ENCODE measurements around the gene LAMP1.
A peak's percentile ranks its signal among the peaks of the same experiment; 100 is the strongest.

The LAMP1 gene

DNA sequence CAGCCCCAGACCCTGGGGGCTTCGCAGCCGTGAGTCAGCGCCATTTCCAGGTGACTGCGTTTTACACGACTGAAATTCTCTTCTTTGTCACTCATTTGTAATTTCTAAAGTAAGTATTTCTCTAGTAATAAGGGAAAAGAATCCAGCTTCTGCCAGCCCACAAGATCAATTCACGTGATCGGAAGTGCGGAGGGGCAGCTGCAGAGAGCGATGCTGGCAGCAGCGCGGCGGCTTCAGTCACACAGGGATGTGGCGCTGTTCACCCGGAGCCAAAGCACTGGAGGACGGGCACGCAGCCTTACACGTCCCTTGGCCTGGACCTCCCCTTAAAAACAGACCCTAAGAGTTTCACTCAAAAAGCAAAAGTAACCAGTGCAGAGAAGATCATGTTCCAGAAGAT, 48.4 kb downstream of the LAMP1 start:
- no peak for TF ChIP-seq ZBTB7A (IDR thresholded peaks at IDR 0.05; ENCODE audit: low read depth)
- no peak for TF ChIP-seq RAD21 (IDR thresholded peaks at IDR 0.05; ENCODE audit: low read depth)

DNA sequence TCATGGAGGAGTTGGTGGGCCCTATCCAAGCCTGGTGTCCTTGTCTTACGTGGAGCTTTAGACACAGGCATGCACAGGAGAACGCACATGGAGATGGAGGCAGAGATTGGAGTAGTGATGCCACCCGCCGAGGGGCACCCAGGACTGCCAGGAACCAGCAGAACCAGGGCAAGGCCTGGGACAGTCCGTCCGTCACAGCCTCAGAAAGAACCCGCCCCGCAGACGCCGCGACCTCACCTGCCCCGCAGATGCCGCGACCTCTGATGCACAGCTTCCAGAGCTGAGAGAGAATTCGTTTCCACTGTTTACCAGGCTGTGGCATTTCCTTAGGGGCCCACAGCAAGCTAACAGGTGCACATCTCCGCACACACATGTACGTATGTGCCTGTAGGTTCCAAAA, 51.6 kb downstream of the LAMP1 start:
- TF ChIP-seq TEAD4 (IDR thresholded peaks at IDR 0.05) (no peak), YY1 (IDR thresholded peaks at IDR 0.05; ENCODE audit: low read depth) (no peak), TCF12 (IDR thresholded peaks at IDR 0.05; ENCODE audit: low read depth) (no peak), NFIC (IDR thresholded peaks at IDR 0.05) (no peak)
- TF ChIP-seq, protein P1, sequence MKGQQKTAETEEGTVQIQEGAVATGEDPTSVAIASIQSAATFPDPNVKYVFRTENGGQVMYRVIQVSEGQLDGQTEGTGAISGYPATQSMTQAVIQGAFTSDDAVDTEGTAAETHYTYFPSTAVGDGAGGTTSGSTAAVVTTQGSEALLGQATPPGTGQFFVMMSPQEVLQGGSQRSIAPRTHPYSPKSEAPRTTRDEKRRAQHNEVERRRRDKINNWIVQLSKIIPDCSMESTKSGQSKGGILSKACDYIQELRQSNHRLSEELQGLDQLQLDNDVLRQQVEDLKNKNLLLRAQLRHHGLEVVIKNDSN (IDR thresholded peaks at IDR 0.05) = no peak

DNA sequence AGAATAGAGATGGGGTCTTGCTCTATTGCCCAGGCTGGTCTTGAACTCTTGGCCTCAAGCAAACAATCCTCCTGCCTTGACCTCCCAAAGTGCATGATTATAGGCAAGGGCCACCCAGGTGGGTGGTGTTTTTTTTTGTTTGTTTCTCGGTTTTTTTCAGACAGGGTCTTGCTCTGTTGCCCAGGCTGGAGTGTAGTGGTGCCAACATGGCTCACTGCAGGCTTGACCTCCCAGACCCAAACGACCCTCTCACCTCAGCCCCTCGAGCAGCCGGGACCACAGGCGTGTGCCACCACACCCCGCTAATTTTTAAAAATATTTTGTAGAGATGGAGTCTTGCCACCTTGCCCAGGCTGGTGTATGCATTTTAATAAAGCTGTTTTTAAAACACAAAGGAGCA, 52.0 kb downstream of the LAMP1 start:
- TF ChIP-seq TAF1 (IDR thresholded peaks at IDR 0.05; ENCODE audit: low read depth) (no peak), CEBPB (IDR thresholded peaks at IDR 0.05) (no peak), TEAD4 (IDR thresholded peaks at IDR 0.05) (no peak), RAD21 (IDR thresholded peaks at IDR 0.05; ENCODE audit: low read depth) (no peak), YY1 (IDR thresholded peaks at IDR 0.05; ENCODE audit: low read depth) (no peak), EP300 (IDR thresholded peaks at IDR 0.05; ENCODE audit: borderline replicate concordance) (no peak), FOXM1 (IDR thresholded peaks at IDR 0.05; ENCODE audit: borderline replicate concordance, low read depth) (no peak), ZBTB7A (IDR thresholded peaks at IDR 0.05; ENCODE audit: low read depth) (no peak)
- TF ChIP-seq, protein P2, sequence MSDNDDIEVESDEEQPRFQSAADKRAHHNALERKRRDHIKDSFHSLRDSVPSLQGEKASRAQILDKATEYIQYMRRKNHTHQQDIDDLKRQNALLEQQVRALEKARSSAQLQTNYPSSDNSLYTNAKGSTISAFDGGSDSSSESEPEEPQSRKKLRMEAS (IDR thresholded peaks at IDR 0.05) = no peak
- TF ChIP-seq, protein P3, sequence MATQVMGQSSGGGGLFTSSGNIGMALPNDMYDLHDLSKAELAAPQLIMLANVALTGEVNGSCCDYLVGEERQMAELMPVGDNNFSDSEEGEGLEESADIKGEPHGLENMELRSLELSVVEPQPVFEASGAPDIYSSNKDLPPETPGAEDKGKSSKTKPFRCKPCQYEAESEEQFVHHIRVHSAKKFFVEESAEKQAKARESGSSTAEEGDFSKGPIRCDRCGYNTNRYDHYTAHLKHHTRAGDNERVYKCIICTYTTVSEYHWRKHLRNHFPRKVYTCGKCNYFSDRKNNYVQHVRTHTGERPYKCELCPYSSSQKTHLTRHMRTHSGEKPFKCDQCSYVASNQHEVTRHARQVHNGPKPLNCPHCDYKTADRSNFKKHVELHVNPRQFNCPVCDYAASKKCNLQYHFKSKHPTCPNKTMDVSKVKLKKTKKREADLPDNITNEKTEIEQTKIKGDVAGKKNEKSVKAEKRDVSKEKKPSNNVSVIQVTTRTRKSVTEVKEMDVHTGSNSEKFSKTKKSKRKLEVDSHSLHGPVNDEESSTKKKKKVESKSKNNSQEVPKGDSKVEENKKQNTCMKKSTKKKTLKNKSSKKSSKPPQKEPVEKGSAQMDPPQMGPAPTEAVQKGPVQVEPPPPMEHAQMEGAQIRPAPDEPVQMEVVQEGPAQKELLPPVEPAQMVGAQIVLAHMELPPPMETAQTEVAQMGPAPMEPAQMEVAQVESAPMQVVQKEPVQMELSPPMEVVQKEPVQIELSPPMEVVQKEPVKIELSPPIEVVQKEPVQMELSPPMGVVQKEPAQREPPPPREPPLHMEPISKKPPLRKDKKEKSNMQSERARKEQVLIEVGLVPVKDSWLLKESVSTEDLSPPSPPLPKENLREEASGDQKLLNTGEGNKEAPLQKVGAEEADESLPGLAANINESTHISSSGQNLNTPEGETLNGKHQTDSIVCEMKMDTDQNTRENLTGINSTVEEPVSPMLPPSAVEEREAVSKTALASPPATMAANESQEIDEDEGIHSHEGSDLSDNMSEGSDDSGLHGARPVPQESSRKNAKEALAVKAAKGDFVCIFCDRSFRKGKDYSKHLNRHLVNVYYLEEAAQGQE (IDR thresholded peaks at IDR 0.05; ENCODE audit: low read depth) = no peak
- TF ChIP-seq, protein P1 (IDR thresholded peaks at IDR 0.05) = no peak

DNA sequence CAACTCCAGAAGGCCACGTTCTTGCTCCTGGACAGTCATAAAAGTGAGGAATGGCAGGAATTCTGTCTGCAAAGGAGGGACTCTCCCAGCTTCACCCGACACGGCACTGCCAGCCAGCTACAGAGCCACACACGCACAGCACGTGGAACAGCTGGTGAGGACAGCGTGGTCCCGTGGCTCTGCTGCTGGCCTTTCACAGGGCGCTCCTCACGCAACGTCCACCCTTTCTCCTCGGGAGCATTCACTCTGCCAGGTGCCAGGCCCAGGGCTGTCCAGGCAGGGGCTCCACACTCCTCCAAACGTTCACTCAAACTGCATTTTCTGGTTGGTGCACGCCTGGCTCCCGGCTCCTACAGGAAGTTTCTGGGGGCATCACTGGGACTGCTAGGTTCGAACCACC, 52.5 kb downstream of the LAMP1 start:
- no peak for TF ChIP-seq FOXM1 (IDR thresholded peaks at IDR 0.05; ENCODE audit: borderline replicate concordance, low read depth)

DNA sequence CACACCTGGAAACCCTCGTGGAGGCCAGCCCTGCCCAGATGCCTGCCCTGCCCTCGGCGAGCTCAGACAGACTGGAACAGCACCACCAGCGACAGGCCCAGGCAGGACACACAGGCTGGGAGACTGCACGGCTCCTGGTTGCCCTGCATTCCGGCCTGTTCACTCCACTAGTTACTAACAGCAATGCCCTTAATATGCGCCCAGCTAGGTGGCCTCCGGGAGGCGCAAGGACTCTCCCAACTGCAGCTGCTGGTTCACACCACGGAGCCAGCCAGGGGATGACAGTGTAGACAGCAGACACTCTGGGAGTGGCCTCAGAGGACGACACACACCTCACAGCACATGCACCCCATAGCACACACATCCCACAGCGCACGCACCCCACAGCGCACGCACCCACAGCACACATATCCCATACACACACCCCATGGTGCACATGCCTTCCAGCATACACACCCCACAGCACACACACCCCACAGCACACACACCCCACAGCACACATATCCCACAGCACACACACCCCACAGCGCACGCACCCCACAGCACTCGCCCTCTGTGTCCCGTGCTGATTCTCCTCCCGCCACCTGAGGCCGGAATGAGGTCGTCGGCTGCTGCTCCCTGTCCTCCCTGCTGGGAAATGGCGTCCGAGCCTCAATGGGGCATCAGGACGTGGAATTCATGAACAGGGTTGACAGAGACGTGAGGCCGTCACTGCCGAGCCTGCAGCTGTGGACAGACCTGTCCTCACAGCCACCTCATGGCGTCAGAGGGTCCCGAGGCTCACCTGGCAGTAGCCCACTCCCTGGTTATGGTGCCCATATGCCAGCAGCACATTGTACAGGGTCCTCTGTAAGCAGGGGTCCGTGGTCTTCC, 53.3 kb downstream of the LAMP1 start:
- TF ChIP-seq RAD21 (IDR thresholded peaks at IDR 0.05; ENCODE audit: low read depth) (0 out of 2 replicates have a peak, but pooled peaks have one; percentile 3), FOXM1 (IDR thresholded peaks at IDR 0.05; ENCODE audit: borderline replicate concordance, low read depth) (no peak)

DNA sequence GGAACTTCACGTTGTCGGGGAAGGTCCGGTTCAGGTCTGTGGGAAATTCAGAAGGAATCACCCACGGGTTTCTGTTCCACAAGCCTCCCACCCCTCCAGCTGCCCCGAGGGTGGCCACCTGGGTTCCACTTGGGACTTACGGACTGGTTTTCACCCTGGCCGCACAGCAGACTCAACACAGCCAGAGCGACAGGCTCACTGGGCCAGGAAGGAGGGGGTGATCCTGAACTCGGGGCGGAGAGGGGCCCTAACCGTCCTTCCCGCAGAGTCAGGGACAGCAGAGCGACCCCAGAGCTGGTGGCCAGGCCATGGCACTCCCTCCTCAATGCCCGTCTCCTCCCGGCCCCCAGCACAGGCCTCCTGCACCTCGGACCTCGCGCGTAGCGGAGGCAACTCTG, 53.9 kb downstream of the LAMP1 start:
- no peak for TF ChIP-seq CREB1 (IDR thresholded peaks at IDR 0.05; ENCODE audit: low read depth)
- no peak for TF ChIP-seq RAD21 (IDR thresholded peaks at IDR 0.05; ENCODE audit: low read depth)
- TF ChIP-seq, protein P1 (IDR thresholded peaks at IDR 0.05) = no peak

DNA sequence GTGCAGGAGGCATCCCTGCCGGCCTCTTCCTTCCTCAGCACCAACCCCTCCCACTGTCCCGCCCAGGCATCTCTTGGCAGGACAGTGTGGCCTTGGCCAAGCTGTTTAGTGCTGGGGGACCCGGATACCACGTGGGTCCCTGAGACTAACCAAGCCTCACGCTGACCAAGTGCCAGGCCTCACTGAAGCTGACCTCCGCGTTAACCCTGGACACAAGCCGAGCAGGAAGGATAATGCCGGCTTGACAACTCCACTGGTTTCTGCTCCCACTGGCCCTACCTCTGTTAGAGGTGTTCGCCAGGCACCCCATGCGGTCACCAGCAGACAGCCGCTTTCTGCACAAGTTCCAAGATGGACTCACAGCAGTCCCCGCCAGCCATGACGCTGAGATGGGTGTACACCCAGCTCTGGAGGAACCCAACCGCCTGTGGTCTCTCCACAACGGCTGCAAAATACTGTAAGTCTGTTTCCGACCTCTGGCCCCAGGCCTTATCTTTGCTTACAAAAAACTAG, 54.5 kb downstream of the LAMP1 start:
- TF ChIP-seq FOXM1 (IDR thresholded peaks at IDR 0.05; ENCODE audit: borderline replicate concordance, low read depth) = no peak
- TF ChIP-seq, protein P2 (IDR thresholded peaks at IDR 0.05) = no peak
- TF ChIP-seq TAF1 (IDR thresholded peaks at IDR 0.05; ENCODE audit: low read depth) = no peak
- TF ChIP-seq NFIC (IDR thresholded peaks at IDR 0.05) = no peak
- TF ChIP-seq RAD21 (IDR thresholded peaks at IDR 0.05; ENCODE audit: low read depth) = no peak
- no peak for TF ChIP-seq CREB1 (IDR thresholded peaks at IDR 0.05; ENCODE audit: low read depth)
- no peak for TF ChIP-seq TCF12 (IDR thresholded peaks at IDR 0.05; ENCODE audit: low read depth)
- TF ChIP-seq YY1 (IDR thresholded peaks at IDR 0.05; ENCODE audit: low read depth) = no peak
- no peak for TF ChIP-seq EGR1 (IDR thresholded peaks at IDR 0.05)
- no peak for TF ChIP-seq ZBTB7A (IDR thresholded peaks at IDR 0.05; ENCODE audit: low read depth)
- TF ChIP-seq TEAD4 (IDR thresholded peaks at IDR 0.05) = no peak
- TF ChIP-seq, protein P3 (IDR thresholded peaks at IDR 0.05; ENCODE audit: low read depth) = no peak
- TF ChIP-seq, protein P1 (IDR thresholded peaks at IDR 0.05) = no peak
- TF ChIP-seq EP300 (IDR thresholded peaks at IDR 0.05; ENCODE audit: borderline replicate concordance) = no peak
- no peak for TF ChIP-seq CEBPB (IDR thresholded peaks at IDR 0.05)
